Stromal cell of bone marrow (primary cell): ENCODE measurements around the gene CCDC107.

Source experiments
- DNase-seq: peaks from one replicate; pipeline ENCODE4 v3.0.0-alpha.2; 2012; ENCODE audit warnings: low read depth

Gene CCDC107

DNA sequence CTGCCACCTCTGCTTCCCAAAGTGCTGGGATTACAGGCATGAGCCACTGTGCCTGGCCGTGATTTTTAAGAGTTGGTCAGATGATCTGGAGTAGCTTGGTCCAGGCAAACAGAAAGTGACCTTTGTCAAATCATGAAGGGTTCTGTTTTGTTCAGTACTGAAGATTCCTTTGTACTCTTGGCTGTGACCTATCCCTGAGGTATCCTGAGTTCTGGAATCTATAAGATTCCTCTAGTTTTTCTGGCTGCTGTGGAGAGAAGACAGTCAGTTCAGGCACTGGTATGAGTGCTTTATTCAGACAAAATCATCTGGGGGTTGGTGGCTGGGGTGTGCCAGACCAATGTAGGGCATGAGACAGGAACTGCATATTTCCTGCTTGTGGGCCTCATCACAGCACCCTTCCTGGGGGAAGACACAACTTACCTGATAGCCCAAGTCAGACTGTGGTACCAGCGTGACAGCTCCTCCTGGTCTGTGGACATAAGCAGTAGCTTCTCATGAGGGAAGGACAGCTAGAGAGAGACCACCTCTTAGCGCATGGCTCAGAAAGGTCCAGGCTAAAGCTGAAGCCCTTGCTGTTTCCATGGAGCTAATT, 3.8 kb downstream of the CCDC107 start:
- DNase-seq, result no peak

- no peak for DNase-seq
Observed at GRCh38 chr9:35662437-35662836, 4.3 kb downstream of the CCDC107 start.

DNA sequence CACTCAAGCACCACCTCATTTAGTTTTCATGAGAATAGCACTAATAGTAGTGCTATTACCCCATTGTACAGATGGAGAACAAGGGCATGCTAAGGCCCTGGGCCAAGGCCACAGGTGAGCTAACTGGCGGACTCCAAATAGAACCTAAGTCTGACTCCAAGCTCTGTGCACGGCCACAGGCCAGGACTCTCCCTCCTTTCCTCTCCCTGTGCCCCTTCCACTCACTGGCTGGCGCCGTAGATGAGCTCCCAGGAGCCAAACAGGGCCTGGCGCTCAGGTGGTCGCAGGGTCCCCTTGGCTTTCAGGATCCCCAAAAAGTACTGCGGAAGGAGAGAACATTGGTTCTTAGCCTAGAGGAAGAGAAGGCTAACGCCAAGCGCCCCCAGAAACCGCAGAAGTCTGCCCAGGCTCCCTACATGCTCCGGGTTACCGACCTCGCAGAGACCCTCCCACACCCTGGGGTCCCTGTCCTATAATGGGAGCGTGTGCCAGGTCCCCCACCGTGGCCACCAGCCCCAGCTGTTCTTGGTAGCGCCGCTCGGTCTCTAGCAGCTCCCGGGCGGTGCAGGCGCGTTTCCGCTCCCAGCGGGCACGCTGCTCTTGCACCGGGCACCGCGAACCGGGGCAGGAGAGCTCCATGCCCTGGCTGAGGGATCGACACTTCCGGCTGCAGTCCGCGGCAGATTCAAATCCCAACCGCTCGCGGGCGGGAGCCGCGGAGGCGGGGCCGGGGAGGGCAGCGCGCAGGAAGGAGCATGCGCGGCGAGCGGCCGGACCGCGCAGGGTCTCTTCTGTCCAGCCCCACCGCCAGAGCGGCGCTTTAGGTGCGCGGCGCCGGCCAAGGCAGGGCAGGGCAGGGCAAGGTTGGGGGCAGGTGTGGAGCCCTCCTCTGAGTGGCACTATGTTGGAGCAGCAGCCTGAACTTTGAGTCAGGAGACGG, 6.7 kb downstream of the CCDC107 start, which contains the start of gene ARHGEF39:
TSS of gene ARHGEF39 (minus strand) at position 665 of the 940 bp plus-strand sequence. CDS start at position 639, 26 bp downstream.
- peak; percentile 47 for DNase-seq

DNA sequence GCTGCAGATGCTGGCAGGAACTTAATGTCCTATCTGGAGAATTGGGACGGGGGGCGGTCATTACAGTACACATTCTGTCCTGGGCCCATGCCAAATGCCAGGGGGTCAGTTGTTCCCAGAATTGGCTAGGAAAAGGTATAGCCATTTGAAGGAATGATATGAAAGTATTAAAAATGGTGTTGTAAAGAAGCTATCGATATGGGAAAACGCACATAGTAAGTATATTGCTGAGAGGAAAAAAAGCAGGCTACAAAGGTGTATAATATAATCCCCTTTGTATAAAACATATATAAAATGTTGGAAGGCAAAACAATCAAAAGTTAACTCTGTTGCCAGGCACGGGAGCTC, 7.4 kb downstream of the CCDC107 start:
- no peak for DNase-seq

DNA sequence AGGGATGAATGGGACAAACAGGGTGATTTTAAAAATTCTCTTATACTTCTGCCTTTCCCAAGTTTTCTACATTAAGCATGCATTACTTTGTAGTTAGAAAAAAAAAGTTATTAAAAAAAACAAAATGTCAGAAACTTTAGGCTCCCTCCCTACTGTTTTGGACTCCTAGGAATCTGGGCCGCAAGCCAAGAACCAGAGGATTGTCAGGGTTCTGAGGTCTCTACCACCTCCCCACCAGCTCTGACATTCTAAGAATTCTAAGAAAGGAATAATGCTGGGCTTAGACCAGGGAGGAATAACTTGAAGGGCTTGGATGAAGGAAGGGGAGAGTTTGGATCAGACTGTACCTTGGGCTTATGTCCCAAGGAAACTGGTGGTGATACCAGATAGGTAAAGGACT, 8.0 kb downstream of the CCDC107 start:
- no peak for DNase-seq

- no peak for DNase-seq
Observed at GRCh38 chr9:35666549-35666948, 8.5 kb downstream of the CCDC107 start.

DNA sequence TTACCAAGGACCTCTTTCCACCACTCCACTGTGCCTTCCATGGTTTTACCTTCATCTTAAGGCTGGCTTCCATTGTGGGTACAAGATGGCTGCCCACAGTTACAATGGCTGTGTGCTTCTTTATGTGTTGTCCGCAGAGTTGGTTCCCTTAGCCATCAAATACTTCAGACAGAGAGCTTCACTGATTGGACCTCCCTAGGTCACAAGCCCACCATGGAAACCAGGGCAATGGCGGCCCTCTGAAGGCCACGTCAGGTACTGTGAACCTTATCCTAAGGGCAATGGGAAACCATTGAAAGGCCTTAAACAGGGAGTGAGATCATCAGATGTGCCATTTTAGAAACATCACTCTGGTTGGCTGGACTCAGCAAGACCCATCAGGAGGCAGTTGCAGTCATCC, 9.8 kb downstream of the CCDC107 start:
- no peak for DNase-seq

DNA sequence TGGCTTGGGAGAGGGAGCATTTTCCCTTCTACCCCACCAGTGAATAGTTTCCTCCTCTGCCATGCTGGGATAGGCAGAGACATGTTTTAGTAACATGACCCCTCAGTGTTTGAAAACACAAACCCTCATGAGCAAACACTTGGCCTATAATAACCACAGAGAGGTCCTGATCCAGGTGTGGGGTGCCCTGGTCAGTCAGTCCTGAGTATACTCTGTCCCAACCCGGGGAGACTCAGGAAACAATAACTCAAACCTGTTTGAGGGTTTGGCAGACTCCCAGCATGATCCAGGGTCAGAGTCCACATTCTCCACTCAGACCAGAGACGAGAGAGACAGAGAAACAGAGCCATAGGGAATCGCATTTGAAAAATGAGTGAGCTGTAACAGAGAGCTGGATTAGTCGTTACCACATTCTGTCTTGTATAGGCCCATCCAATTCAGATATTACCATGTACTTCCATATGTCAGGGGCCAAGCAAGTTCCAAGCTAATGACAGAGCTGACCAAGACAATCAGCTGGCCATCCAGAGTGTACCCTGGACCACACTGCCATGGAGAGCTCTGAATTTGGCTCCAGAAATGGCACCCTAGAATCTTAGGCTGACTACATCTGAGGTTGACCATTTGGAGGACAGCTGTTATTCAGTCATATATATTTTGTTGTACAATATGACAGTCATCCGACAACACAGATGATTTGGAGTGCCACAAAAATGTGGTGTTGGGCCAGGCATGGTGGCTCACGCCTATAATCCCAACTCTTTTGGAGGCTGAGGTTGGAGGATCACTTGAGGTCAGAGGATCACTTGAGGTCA, 11.4 kb downstream of the CCDC107 start:
- no peak for DNase-seq

DNA sequence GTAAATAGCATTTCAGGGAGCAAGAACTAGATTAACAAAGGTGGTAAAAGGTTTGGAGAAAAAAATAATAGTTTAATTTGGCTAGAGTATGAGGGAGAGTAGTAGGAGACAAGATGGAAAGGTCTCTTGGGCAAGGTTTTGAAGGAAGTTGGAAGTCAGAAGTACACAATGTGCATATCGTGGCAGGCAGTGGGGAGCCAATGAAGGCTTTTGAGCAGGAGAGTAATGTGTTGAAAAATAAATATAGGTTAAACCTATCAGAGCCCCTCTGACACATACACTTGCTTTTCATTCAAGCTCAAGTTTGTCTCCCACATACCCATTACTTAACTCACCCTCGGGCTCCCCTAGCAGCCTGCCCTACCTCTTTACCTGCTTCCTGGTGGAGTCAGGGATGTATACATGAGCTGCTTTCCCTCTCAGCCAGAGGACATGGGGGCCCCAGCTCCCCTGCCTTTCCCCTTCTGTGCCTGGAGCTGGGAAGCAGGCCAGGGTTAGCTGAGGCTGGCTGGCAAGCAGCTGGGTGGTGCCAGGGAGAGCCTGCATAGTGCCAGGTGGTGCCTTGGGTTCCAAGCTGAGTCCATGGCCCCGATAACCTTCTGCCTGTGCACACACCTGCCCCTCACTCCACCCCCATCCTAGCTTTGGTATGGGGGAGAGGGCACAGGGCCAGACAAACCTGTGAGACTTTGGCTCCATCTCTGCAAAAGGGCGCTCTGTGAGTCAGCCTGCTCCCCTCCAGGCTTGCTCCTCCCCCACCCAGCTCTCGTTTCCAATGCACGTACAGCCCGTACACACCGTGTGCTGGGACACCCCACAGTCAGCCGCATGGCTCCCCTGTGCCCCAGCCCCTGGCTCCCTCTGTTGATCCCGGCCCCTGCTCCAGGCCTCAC, 15.3 kb downstream of the CCDC107 start, which contains the start of gene CA9:
TSS of gene CA9 (plus strand) at position 797 of the 893 bp plus-strand sequence. CDS start at position 829, 32 bp downstream.
- no peak for DNase-seq

- DNase-seq, result no peak
Observed at GRCh38 chr9:35674025-35674361, 15.9 kb downstream of the CCDC107 start.

- no peak for DNase-seq
Observed at GRCh38 chr9:35675204-35675603, 17.1 kb downstream of the CCDC107 start.

GRCh38 chr9:35675732-35676392, 17.8 kb downstream of the CCDC107 start:
- DNase-seq, result no peak

DNA sequence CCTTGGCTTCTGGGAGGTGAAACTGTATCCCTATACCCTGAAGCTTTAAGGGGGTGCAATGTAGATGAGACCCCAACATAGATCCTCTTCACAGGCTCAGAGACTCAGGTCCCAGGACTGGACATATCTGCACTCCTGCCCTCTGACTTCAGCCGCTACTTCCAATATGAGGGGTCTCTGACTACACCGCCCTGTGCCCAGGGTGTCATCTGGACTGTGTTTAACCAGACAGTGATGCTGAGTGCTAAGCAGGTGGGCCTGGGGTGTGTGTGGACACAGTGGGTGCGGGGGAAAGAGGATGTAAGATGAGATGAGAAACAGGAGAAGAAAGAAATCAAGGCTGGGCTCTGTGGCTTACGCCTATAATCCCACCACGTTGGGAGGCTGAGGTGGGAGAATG, 21.0 kb downstream of the CCDC107 start:
- DNase-seq, result no peak

- no peak for DNase-seq
Observed at GRCh38 chr9:35679766-35680330, 21.8 kb downstream of the CCDC107 start.

GRCh38 chr9:35680331-35681105, 22.4 kb downstream of the CCDC107 start:
- no peak for DNase-seq

DNA sequence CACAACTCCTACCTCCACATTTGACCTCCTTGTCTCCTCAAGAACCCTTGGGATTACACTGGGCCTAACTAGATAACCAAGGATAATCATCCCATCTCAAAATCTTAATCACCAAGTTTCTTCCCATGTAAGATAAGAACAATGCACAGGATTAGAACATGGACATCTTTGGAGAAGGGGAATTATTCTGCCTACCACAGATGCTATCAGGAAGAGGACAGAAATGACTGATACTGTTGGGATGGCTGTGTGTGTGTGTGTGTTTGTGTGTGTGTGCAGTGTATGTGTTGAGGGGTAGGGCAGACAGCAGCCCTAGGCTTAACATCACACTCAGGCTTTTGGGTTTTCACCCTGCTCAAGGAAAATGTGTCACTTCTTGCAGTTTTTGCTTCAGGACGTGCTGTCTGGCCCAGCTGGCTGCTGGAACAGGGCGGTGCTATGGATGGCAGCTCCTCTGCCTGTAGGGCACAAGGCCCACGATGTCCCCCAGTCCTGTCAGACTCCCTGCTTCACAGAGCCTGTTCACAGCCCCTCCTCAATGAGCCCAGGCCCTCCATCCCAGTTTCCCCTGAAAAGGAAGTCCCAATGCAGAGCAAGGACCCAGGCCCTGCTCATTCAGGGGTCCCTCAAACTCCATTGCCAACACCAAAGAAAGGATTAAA, 23.4 kb downstream of the CCDC107 start:
- no peak for DNase-seq

- DNase-seq, result no peak
Observed at GRCh38 chr9:35682051-35682450, 24.0 kb downstream of the CCDC107 start.

- no peak for DNase-seq
Observed at GRCh38 chr9:35682520-35683315, 24.6 kb downstream of the CCDC107 start.
